Stimulated activated CD8-positive, alpha-beta memory T cell treated with anti-CD3 and anti-CD28 coated beads, Interleukin-4, amount 100 ng/mL, for 48 hours (primary cell): Measurements from ENCODE around the gene NMNAT3.

Experiments
- DNase-seq: peaks from one replicate; pipeline ENCODE4 v3.0.0-alpha.2; 2020

NMNAT3 gene

GRCh38 chr3:139537795-139538621, 139.8 kb downstream of the NMNAT3 start:
- DNase-seq = no peak

- no peak for DNase-seq
Observed at GRCh38 chr3:139537361-139537760, 140.4 kb downstream of the NMNAT3 start.

GRCh38 chr3:139534992-139535879, 142.5 kb downstream of the NMNAT3 start:
- DNase-seq = no peak

GRCh38 chr3:139534455-139534812, 143.3 kb downstream of the NMNAT3 start:
- no peak for DNase-seq

- DNase-seq = no peak
Observed at GRCh38 chr3:139533781-139534454, 143.9 kb downstream of the NMNAT3 start.

GRCh38 chr3:139532976-139533375, 144.8 kb downstream of the NMNAT3 start:
- no peak for DNase-seq

GRCh38 chr3:139530717-139531116, 147.1 kb downstream of the NMNAT3 start:
- no peak for DNase-seq

- no peak for DNase-seq
Observed at GRCh38 chr3:139529662-139530061, 148.1 kb downstream of the NMNAT3 start.

- no peak for DNase-seq
Observed at GRCh38 chr3:139528924-139529323, 148.8 kb downstream of the NMNAT3 start.

- no peak for DNase-seq
Observed at GRCh38 chr3:139528281-139528680, 149.5 kb downstream of the NMNAT3 start.

- no peak for DNase-seq
Observed at GRCh38 chr3:139527265-139527664, 150.5 kb downstream of the NMNAT3 start.

GRCh38 chr3:139526146-139526545, 151.6 kb downstream of the NMNAT3 start:
- no peak for DNase-seq

- DNase-seq = no peak
Observed at GRCh38 chr3:139524841-139525636, 152.7 kb downstream of the NMNAT3 start.

GRCh38 chr3:139523718-139524117, 154.1 kb downstream of the NMNAT3 start:
- DNase-seq = no peak

- no peak for DNase-seq
Observed at GRCh38 chr3:139523166-139523565, 154.6 kb downstream of the NMNAT3 start.

GRCh38 chr3:139522421-139522820, 155.4 kb downstream of the NMNAT3 start:
- DNase-seq = no peak

- DNase-seq = no peak
Observed at GRCh38 chr3:139521816-139522215, 156.0 kb downstream of the NMNAT3 start.

GRCh38 chr3:139521144-139521543, 156.6 kb downstream of the NMNAT3 start:
- no peak for DNase-seq

- peak; percentile 56 for DNase-seq
Observed at GRCh38 chr3:139519998-139520737, 157.6 kb downstream of the NMNAT3 start.

GRCh38 chr3:139518926-139519842, 158.6 kb downstream of the NMNAT3 start:
- DNase-seq = no peak

- DNase-seq = no peak
Observed at GRCh38 chr3:139518306-139518705, 159.5 kb downstream of the NMNAT3 start.
